Occipital lobe (tissue), 1 donor: Measurements from ENCODE around the gene TTC31. TPM values are rescaled to one million over a fixed set of nuclear protein-coding genes. Genes with fewer than 3 reads are reported as not detected.

ENCODE experiments used
- total RNA-seq: library from RNA; depleted of rRNA; stranded (reverse); fragments of >200 nt; gene quantifications from one replicate; pipeline ENCODE4 v1.2.3, GENCODE V29; 2014

The TTC31 gene
- total RNA-seq, 1 donor from 2014 or later, result 5.9 TPM

Other genes starting within 250 kb of the TTC31 start
- 2.2 TPM for gene SLC4A5, start 139.7 kb upstream of the TTC31 start, total RNA-seq
- gene DCTN1, start 102.8 kb upstream of the TTC31 start, total RNA-seq, result 97.2 TPM
- 0.62 TPM for gene C2orf81, start 61.5 kb upstream of the TTC31 start, total RNA-seq
- 30.7 TPM for gene WDR54, start 61.4 kb upstream of the TTC31 start, total RNA-seq
- 6.7 TPM for gene RTKN, start 41.1 kb upstream of the TTC31 start, total RNA-seq
- 15.3 TPM for gene INO80B, start 28.0 kb upstream of the TTC31 start, total RNA-seq
- 23.6 TPM for gene WBP1, start 24.6 kb upstream of the TTC31 start, total RNA-seq
- 22.5 TPM for gene MOGS, start 17.7 kb upstream of the TTC31 start, total RNA-seq
- 11.5 TPM for gene MRPL53, start 10.4 kb upstream of the TTC31 start, total RNA-seq
- 35.6 TPM for gene CCDC142, start 83 bp upstream of the TTC31 start, total RNA-seq
- gene LBX2, start 16.5 kb downstream of the TTC31 start, total RNA-seq, result not detected
- gene PCGF1, start 24.6 kb downstream of the TTC31 start, total RNA-seq, result 6.4 TPM
- gene TLX2, start 31.4 kb downstream of the TTC31 start, total RNA-seq, result not detected
- gene DQX1, start 43.1 kb downstream of the TTC31 start, total RNA-seq, result not detected
- gene AUP1, start 46.6 kb downstream of the TTC31 start, total RNA-seq, result 40.4 TPM
- 56.3 TPM for gene HTRA2, start 46.9 kb downstream of the TTC31 start, total RNA-seq
- gene LOXL3, start 70.9 kb downstream of the TTC31 start, total RNA-seq, result 16.1 TPM
- 3.4 TPM for gene DOK1, start 71.6 kb downstream of the TTC31 start, total RNA-seq
- not detected for gene M1AP, start 165.2 kb downstream of the TTC31 start, total RNA-seq
- 15.3 TPM for gene SEMA4F, start 171.2 kb downstream of the TTC31 start, total RNA-seq